NK-92 (cell line): ENCODE data around the gene SMIM45.

Source experiments
- DNase-seq: peaks from one replicate; lab custom pipeline; 2025; ENCODE audit not compliant: unreplicated experiment; lab: John Stamatoyannopoulos, UW

SMIM45 gene

GRCh38 chr22:41915786-41916493, 36.0 kb upstream of the SMIM45 start:
- DNase-seq = no peak

GRCh38 chr22:41916745-41917358, 35.1 kb upstream of the SMIM45 start:
- no peak for DNase-seq

DNA sequence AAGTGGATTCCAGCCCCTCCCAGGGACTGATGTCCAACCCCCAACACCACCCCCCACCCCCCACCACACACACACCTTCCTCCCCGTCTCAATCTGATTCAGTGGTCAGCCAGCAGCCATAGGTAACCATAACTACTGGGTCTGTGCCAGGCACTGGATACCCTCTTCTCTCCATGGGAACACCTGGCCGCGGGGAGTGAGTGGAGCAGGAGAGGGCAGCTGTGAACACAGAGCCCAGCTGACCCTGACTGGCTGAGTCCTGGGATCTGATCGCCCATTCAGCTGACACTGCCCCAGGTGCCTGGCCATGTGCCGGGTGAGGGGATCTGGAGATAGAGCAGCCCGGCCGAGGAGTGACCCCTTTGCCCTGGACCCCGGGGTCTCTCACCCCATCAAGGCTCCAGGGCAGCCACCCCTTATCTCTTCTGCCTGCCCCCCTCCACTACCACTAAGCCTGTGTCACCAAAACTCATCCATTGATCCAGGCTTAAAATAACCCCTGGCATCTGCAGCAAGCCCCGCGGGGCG, 34.5 kb upstream of the SMIM45 start:
- no peak for DNase-seq

DNA sequence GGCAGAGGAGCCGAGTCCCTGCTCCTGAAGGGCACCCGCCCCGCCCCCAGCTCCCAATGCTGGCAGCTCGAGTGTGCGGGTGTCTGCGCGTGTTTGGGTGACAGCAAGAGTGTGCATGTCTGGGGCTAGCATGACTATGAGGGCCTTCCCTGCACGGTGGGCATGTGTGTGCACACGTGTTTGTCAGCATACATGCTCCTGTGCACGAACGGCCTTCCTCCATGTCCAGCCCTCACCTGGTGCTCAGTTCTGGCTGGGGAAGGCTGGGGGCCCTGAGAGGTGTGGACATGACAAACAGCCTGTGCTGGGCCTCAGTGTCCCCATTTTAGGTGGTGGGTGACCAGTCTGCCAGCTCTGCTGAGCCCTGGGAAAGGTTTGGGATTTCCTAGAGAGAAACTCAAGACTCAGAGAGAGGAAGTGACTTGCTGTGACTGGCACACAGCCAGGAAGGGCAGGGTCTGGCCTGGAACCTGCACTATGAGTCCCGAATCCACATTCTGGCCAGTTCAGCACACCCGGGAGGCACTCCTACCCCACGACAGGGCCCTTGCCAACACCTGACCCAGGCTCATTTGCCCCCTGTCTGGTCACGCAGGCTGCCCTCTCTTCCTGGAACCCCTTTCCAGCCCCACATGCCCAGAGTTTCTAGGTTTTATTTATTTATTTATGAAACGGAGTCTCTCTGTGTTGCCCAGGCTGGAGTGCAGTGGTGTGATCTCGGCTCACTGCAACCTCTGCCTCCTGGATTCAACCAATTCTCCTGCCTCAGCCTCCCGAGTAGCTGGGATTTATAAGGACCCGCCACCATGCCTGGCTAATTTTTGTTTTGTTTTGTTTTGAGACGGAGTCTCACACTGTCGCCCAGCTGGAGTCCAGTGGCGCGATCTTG, 33.8 kb upstream of the SMIM45 start:
- DNase-seq = no peak

GRCh38 chr22:41919357-41920224, 32.4 kb upstream of the SMIM45 start:
- DNase-seq = no peak

DNA sequence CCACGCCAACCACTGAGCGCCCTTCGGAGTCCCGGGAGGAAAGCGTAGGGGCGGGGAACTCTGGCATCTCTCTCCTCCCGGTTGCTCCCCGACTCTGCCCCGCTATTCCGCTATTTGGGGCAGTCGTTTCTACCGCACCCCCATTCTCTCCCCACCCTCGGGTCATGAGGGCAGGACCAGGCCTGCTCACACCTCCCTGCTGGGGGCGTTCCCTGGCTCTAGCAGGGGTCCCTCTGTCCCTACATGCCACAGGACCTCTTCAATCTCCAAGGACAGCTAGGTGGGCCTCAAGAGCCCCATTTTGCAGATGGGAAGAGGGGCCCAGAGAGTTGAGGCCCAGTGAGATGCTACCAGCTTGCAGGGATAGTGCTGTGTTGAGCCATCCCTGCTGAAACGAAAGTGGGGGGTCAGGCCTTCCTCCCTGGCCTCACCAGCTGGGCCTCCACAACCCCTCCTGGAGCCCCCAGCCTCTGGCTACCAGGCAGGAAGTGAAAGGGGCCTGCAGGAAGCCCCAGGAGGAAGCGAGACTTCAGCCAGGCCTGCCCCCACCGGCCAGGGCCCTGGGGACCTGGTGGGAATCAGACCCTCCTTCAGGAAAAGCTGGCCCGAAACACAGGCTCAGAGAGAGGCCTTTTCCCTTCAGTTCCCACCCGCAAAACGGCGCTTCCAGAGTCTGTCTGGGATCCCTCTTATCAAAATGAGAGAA, 31.5 kb upstream of the SMIM45 start:
- no peak for DNase-seq

DNA sequence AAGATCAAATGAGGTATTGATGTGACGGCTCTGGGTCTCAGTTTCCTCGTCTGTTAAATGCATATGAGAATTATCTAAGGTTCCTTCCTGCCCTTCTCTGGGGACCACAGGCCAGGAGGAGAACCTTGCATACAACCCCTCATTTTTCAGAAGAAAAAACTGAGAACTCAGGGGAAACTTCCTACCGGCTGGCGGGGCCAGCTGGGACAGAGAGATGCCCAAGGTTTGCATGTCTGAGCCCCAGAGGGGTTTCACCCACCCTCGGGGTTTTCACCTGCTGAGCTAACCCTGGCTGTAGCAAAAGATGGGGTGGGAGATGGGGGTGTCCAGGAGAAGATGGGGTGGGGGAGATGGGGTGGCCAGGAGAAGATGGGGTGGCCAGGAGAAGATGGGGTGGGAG, 29.6 kb upstream of the SMIM45 start:
- no peak for DNase-seq

DNA sequence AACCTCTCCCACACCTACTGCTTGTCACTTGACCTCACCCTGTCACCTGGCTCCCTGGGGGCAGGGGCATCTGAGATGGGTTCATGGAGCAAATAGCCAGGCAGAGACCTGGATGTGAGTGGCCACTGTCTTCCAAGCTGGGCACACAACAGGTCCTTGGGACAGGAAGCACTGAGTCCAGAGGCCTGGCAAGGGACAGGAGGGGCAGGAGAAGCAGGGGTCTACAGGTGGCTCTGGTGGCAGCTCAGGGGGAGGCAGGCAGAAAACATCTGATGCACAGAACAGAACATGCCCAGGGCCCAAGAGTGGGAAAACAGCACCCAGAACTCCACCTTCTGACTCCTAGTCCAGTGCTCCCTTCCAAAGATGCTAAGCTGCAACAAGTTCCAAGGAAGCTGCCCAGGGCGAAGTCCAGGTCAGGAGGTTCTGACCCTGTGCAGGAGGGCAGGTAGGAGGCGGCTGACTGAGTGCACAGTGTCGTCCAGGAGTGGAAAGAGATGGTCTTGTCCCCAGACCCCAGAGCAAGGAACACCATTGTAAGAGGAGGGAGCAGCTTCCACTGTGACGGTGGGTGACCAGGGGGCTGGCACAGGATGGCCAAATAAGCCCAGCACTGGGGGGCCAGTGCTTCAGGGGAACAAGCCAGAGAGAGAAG, 28.9 kb upstream of the SMIM45 start:
- no peak for DNase-seq

GRCh38 chr22:41923595-41924276, 28.2 kb upstream of the SMIM45 start:
- DNase-seq = no peak

DNA sequence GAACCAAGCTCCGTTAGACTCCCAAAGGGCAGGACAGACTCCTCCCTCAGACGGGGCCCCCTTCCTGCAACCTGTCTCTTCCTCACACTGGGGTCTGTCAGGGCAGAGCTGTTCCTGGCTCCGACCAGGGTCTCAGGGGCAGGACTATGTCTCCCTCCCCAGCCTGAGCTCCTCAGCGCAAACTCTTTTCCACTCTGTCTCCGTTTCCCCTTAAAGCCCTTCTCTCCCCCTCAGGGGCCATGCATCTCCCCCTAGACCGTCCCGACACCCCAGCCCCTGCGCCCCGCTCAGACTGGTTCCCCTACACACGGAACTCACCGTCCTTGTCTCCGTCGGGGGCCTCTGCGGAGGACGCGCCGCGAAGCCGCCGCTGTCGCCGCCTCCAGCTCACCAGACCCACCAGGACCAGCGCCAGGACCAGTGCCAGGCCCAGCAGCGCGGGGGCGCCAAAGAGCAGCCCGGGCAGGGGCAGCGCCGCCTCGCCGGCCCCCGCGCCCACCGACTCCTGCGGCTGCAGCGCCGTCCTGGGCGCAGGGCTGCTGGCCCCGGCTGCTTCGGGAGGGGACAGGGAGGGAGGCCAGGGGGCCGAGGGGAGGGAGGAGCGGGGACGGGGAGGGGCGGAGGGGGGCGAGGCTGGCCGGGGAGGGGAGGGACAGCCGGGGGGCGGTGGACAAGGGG, 26.0 kb upstream of the SMIM45 start:
- no peak for DNase-seq

- no peak for DNase-seq
These were observed 24.1 kb upstream of the SMIM45 start for GRCh38 chr22:41927813-41928212.

GRCh38 chr22:41928593-41929417, 23.1 kb upstream of the SMIM45 start:
- no peak for DNase-seq

- no peak for DNase-seq
These were observed 22.5 kb upstream of the SMIM45 start for GRCh38 chr22:41929418-41929810.

DNA sequence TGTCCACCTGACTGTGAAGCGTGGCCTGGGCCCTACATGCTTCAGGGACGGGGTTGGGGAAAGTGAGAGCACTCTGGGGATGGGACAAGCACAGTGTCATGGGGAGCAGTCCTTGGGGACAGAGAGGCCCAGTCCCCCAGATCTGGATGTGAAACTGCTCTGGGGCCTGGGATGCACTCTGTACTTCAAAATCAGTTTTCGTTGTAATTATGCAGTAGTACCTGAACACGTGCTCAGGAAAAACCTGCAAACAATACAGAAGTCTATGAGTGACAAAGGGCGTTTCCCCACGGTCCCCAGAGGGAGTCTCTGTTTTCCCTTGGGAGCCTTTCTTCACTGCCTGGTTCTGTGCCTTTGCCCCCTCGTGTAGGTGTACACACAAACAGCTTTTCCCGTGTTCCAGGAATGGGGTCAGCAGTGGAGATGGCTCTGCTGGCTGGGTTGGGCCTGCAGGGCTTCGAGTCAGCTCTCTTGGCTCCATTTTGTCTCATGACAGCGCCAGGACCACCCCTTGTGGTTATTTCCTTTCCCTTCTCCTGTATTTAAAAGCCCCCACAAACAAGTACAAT, 20.2 kb upstream of the SMIM45 start:
- DNase-seq = no peak

GRCh38 chr22:41932353-41932752, 19.6 kb upstream of the SMIM45 start:
- no peak for DNase-seq

- no peak for DNase-seq
These were observed 18.4 kb upstream of the SMIM45 start for GRCh38 chr22:41933411-41934177.
